Progenitor cell of endocrine pancreas (in vitro differentiated cells): ENCODE results near the gene GPBP1. TPM values are rescaled to one million over a fixed set of nuclear protein-coding genes. Genes with fewer than 3 reads are reported as not detected.
"Not testable (repeated sequence)": the region's sequence is repeated elsewhere in the genome, so short reads cannot be mapped to it uniquely, and the experiment has no call there.

Experiments used
- DNase-seq: peaks from one replicate; pipeline ENCODE4 v3.0.0; 2021; ENCODE audit warnings: low spot score; ENCODE audit not compliant: unreplicated experiment
- H3K27ac Mint-ChIP-seq: 2 replicates; pipeline ENCODE4 v1.8.0; 2021; ENCODE audit warnings: mild to moderate bottlenecking, moderate library complexity, mixed read lengths
- H3K27me3 Mint-ChIP-seq: 2 replicates; pipeline ENCODE4 v1.8.0; 2021; ENCODE audit warnings: mixed read lengths
- H3K36me3 Mint-ChIP-seq: 2 replicates; pipeline ENCODE4 v1.8.0; 2022; ENCODE audit warnings: mixed read lengths; ENCODE audit not compliant: insufficient read depth
- H3K4me1 Mint-ChIP-seq: 2 replicates; pipeline ENCODE4 v1.8.0; 2021; ENCODE audit warnings: low read depth, mixed read lengths
- H3K4me3 Mint-ChIP-seq: 2 replicates; pipeline ENCODE4 v1.8.0; 2021; ENCODE audit warnings: low read depth, mild to moderate bottlenecking, moderate library complexity, mixed read lengths
- H3K9me3 Mint-ChIP-seq: 2 replicates; pipeline ENCODE4 v1.8.0; 2021; ENCODE audit warnings: low read depth, mixed read lengths
- total RNA-seq: library from RNA; stranded (reverse); gene quantifications from 2 replicates; pipeline ENCODE4 v1.2.1, GENCODE V29; 2021
- TF ChIP-seq, protein P1 (sequence below): fragments of 200-600 bp; sonication (generic); IDR thresholded peaks from one replicate; pipeline ENCODE4 v1.5.0; 2021; ENCODE audit warnings: antibody characterized with exemption, mild to moderate bottlenecking; ENCODE audit not compliant: unreplicated experiment

The GPBP1 gene
- total RNA-seq, 1 donor from 2014 or later = 135 TPM

DNA sequence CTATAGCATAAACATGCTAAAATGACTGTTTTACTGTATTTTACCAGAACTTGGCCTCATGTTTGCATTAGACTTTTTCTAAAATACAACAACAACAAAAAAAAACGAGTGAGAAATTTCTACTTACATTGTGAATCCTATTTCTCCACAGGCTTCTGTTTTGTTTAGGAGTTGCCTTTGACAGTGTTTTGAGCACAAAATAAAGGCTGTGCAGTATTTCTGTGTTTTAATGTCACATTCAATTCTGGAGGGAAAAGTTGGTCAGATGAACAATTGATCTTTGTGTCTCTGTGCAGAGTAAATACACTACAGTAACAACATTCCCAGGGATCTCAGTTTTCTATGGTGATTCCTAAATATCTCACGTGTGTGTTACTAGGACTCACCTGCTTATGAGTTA is 131.1 kb downstream of the GPBP1 start:
- TF ChIP-seq, protein P1, sequence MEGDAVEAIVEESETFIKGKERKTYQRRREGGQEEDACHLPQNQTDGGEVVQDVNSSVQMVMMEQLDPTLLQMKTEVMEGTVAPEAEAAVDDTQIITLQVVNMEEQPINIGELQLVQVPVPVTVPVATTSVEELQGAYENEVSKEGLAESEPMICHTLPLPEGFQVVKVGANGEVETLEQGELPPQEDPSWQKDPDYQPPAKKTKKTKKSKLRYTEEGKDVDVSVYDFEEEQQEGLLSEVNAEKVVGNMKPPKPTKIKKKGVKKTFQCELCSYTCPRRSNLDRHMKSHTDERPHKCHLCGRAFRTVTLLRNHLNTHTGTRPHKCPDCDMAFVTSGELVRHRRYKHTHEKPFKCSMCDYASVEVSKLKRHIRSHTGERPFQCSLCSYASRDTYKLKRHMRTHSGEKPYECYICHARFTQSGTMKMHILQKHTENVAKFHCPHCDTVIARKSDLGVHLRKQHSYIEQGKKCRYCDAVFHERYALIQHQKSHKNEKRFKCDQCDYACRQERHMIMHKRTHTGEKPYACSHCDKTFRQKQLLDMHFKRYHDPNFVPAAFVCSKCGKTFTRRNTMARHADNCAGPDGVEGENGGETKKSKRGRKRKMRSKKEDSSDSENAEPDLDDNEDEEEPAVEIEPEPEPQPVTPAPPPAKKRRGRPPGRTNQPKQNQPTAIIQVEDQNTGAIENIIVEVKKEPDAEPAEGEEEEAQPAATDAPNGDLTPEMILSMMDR = no peak
- DNase-seq = no peak
- H3K9me3 Mint-ChIP-seq = peaks cover 19% of the 10 kb centered on the region
- H3K27me3 Mint-ChIP-seq = no peaks in the 10 kb centered on the region
- peaks cover 7% of the 10 kb centered on the region for H3K36me3 Mint-ChIP-seq
- no peak overlapping the region for H3K27ac Mint-ChIP-seq
- H3K4me1 Mint-ChIP-seq = peaks cover under 1% of the 10 kb centered on the region
- H3K4me3 Mint-ChIP-seq = no peak overlapping the region

GRCh38 chr5:57306359-57306758 is 132.5 kb downstream of the GPBP1 start:
- no peaks in the 10 kb centered on the region for H3K27me3 Mint-ChIP-seq
- TF ChIP-seq, protein P1 = no peak
- no peak for DNase-seq
- H3K9me3 Mint-ChIP-seq = peaks cover 20% of the 10 kb centered on the region
- H3K4me1 Mint-ChIP-seq = peaks cover 1% of the 10 kb centered on the region
- peaks cover 7% of the 10 kb centered on the region for H3K36me3 Mint-ChIP-seq
- H3K4me3 Mint-ChIP-seq = no peak overlapping the region
- no peak overlapping the region for H3K27ac Mint-ChIP-seq

DNA sequence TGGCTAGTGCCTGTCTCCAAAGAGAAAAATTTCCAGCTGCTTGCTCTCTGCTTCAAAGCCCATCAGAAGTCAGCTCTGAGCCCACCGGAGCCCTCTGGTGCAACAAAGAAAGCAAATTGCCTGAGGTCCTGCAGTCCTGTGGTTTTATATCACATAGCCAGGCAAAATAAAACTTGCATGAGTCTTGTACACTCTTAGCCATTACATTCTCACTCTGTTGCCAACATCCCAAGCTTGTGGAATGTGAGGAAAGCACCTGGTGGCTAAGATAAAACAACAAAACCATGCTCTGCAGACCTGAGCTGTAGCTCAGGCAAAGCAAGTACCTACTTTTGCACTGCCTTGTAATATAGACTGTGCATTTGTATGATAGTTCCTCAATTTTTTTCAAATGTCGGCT is 133.7 kb downstream of the GPBP1 start:
- no peak for DNase-seq
- H3K36me3 Mint-ChIP-seq = peaks cover 7% of the 10 kb centered on the region
- no peak overlapping the region for H3K27ac Mint-ChIP-seq
- peaks cover 20% of the 10 kb centered on the region for H3K9me3 Mint-ChIP-seq
- H3K4me3 Mint-ChIP-seq = no peak overlapping the region
- H3K4me1 Mint-ChIP-seq = peaks cover 5% of the 10 kb centered on the region
- no peaks in the 10 kb centered on the region for H3K27me3 Mint-ChIP-seq
- TF ChIP-seq, protein P1 = no peak

- H3K27me3 Mint-ChIP-seq, H3K36me3 Mint-ChIP-seq, H3K4me1 Mint-ChIP-seq, H3K27ac Mint-ChIP-seq, H3K4me3 Mint-ChIP-seq, DNase-seq: not testable (repeated sequence)
- peaks cover 20% of the 10 kb centered on the region for H3K9me3 Mint-ChIP-seq
Measured at GRCh38 chr5:57309022-57309421, 135.2 kb downstream of the GPBP1 start.

DNA sequence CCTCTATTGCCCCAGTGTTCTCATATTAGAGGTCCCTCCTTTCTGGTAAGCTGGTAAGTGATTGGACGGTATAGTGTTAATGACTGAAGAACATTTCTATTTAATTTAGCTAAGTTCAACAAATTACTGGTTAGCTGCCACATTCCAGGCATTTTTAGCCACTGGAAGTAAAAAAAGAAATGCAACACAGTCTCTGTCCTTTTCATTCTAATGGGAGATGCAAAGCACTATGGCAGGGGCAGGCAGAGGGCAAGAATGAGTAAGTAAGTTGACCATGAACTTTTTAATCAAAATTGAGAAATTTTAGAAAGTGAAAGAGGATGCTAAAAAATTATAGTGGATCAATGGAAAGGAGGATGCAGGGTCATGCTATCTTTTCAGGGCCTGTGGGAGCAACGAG is 137.4 kb downstream of the GPBP1 start:
- TF ChIP-seq, protein P1 = no peak

DNA sequence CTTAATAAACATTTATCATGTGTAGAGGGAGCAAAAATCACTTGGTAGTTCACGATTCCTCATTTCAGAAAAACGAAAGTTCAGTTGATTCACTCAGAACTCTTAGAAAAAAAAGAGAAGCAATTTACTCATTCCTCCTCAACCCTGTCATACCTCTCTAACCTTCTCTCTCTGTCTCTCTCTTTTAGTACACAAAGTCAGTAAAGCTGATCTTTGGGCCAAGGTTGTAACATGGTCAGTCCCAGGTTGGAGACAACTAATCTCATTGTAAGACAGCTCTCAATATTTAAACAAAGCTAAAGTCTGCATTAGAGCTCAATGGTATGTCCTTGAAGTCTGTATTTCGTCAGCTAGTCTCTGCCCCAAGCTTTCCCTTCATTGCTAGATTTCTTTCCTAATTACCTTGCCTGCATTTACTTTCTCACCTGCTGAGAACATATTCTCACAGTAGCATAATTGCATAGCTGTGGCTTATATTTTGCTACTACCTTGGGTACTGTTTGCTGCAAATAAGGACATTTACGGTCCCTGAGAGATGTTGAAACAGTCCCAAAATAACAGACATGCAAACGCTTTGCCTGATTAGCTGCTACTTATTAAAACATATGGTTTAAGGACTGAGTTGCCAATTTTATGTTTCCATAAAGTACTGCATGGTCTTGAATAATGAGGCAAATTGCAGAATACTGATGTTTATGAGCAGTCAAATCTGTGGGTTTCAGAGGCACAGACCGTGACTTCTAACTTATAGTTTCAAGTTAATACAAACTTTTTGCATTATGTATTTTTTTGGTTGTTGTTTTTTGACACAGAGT is 138.3 kb downstream of the GPBP1 start:
- no peaks in the 10 kb centered on the region for H3K27me3 Mint-ChIP-seq
- TF ChIP-seq, protein P1 = no peak
- H3K36me3 Mint-ChIP-seq = peaks cover 2% of the 10 kb centered on the region
- no peak overlapping the region for H3K4me3 Mint-ChIP-seq
- DNase-seq = no peak
- H3K9me3 Mint-ChIP-seq = peaks cover 12% of the 10 kb centered on the region
- H3K27ac Mint-ChIP-seq = no peak overlapping the region
- peaks cover 5% of the 10 kb centered on the region for H3K4me1 Mint-ChIP-seq

More for the DNA sequence above, 137.4 kb downstream of the GPBP1 start:
- Mint-ChIP-seq H3K4me3 (no peak overlapping the region), H3K36me3 (peaks cover 7% of the 10 kb centered on the region), H3K27ac (no peak overlapping the region), H3K4me1 (peaks cover 5% of the 10 kb centered on the region), H3K9me3 (peaks cover 19% of the 10 kb centered on the region), H3K27me3 (no peaks in the 10 kb centered on the region)
- no peak for DNase-seq
